H9 (cell line): Measurements from ENCODE around the gene PADI6. TPM values are rescaled to one million over a fixed set of nuclear protein-coding genes. Genes with fewer than 3 reads are reported as not detected.

Experiments used
- DNase-seq: peaks from one replicate; pipeline ENCODE4 v3.0.0-alpha.2; 2017
- H2AFZ ChIP-seq: one replicate; pipeline ENCODE4 v1.6.1; 2013; ENCODE audit warnings: mild to moderate bottlenecking, low read length, control low read depth, moderate library complexity
- H2AK5ac ChIP-seq: 2 replicates; pipeline ENCODE4 v1.6.1; 2013; ENCODE audit warnings: low read length, control low read depth, mixed read lengths; ENCODE audit not compliant: insufficient read length
- H2BK120ac ChIP-seq: one replicate; pipeline ENCODE4 v1.6.1; 2013; ENCODE audit warnings: low read depth, mild to moderate bottlenecking, low read length, control low read depth, inconsistent platforms; ENCODE audit not compliant: poor library complexity, severe bottlenecking
- H2BK12ac ChIP-seq: 2 replicates; pipeline ENCODE4 v1.6.1; 2013; ENCODE audit warnings: low read length, control low read depth, mixed read lengths, low read depth; ENCODE audit not compliant: insufficient read length
- H2BK15ac ChIP-seq: 2 replicates; pipeline ENCODE4 v1.6.1; 2013; ENCODE audit warnings: low read depth, low read length, control low read depth
- H2BK20ac ChIP-seq: one replicate; pipeline ENCODE4 v1.6.1; 2013; ENCODE audit warnings: low read depth, mild to moderate bottlenecking, low read length, control low read depth, inconsistent platforms; ENCODE audit not compliant: poor library complexity, severe bottlenecking
- H2BK5ac ChIP-seq: 2 replicates; pipeline ENCODE4 v1.6.1; 2013; ENCODE audit warnings: low read length, control low read depth, mixed read lengths; ENCODE audit not compliant: insufficient read length
- H3K14ac ChIP-seq: 2 replicates; pipeline ENCODE4 v1.6.1; 2013; ENCODE audit warnings: low read length, control low read depth; ENCODE audit not compliant: insufficient read depth
- H3K18ac ChIP-seq: 2 replicates; pipeline ENCODE4 v1.6.1; 2013; ENCODE audit warnings: low read depth, mild to moderate bottlenecking, mixed read lengths, low read length, control low read depth; ENCODE audit not compliant: insufficient read length
- H3K23ac ChIP-seq: 2 replicates; pipeline ENCODE4 v1.6.1; 2013; ENCODE audit warnings: low read length, control low read depth, mixed read lengths, low read depth; ENCODE audit not compliant: insufficient read length
- H3K23me2 ChIP-seq: 2 replicates; pipeline ENCODE4 v1.6.1; 2013; ENCODE audit warnings: low read depth, mild to moderate bottlenecking, mixed read lengths, low read length, control low read depth; ENCODE audit not compliant: insufficient read length, poor library complexity, severe bottlenecking
- H3K27ac ChIP-seq: 2 replicates; pipeline ENCODE4 v1.5.1; 2013; ENCODE audit warnings: low read length, control low read depth, mixed read lengths, low read depth; ENCODE audit not compliant: insufficient read length
- H3K27me3 ChIP-seq: 2 replicates; pipeline ENCODE4 v1.6.1; 2013; ENCODE audit warnings: low read length, control low read depth, inconsistent platforms; ENCODE audit not compliant: insufficient read depth
- H3K4ac ChIP-seq: 2 replicates; pipeline ENCODE4 v1.6.1; 2013; ENCODE audit warnings: low read depth, mild to moderate bottlenecking, control low read depth, inconsistent platforms, low read length, moderate library complexity
- H3K4me1 ChIP-seq: 2 replicates; pipeline ENCODE4 v1.6.1; 2013; ENCODE audit warnings: low read length, control low read depth, inconsistent platforms; ENCODE audit not compliant: insufficient read depth
- H3K4me2 ChIP-seq: 2 replicates; pipeline ENCODE4 v1.6.1; 2013; ENCODE audit warnings: low read length, control low read depth, mixed read lengths; ENCODE audit not compliant: insufficient read length, insufficient read depth
- H3K56ac ChIP-seq: 2 replicates; pipeline ENCODE4 v1.6.1; 2013; ENCODE audit warnings: low read depth, mild to moderate bottlenecking, mixed read lengths, low read length, control low read depth; ENCODE audit not compliant: insufficient read length
- H3K79me1 ChIP-seq: 2 replicates; pipeline ENCODE4 v1.6.1; 2013; ENCODE audit warnings: low read depth, mild to moderate bottlenecking, moderate library complexity, low read length, control low read depth, inconsistent platforms; ENCODE audit not compliant: insufficient read depth, poor library complexity, severe bottlenecking
- H3K79me2 ChIP-seq: 2 replicates; pipeline ENCODE4 v1.6.1; 2013; ENCODE audit warnings: low read length, control low read depth, inconsistent platforms; ENCODE audit not compliant: insufficient read depth
- H3K9ac ChIP-seq: 2 replicates; pipeline ENCODE4 v1.6.1; 2013; ENCODE audit warnings: low read length, control low read depth, mixed read lengths; ENCODE audit not compliant: insufficient read length; ENCODE audit errors: extremely low read depth
- H3K9me3 ChIP-seq: one replicate; pipeline ENCODE4 v1.6.1; 2013; ENCODE audit warnings: low read depth, low read length, inconsistent platforms; ENCODE audit not compliant: control insufficient read depth
- H3T11ph ChIP-seq: one replicate; pipeline ENCODE4 v1.6.1; 2013; ENCODE audit warnings: mild to moderate bottlenecking, low read length, control low read depth, inconsistent platforms
- H4K20me1 ChIP-seq: one replicate; pipeline ENCODE4 v1.6.1; 2013; ENCODE audit not compliant: control insufficient read depth, insufficient read length, insufficient read depth
- H4K5ac ChIP-seq: 2 replicates; pipeline ENCODE4 v1.6.1; 2013; ENCODE audit warnings: low read depth, mild to moderate bottlenecking, mixed read lengths, low read length, control low read depth; ENCODE audit not compliant: insufficient read length
- H4K8ac ChIP-seq: replicated peaks from 2 replicates; pipeline ENCODE4 v1.6.1; 2013; ENCODE audit warnings: low read length, control low read depth, mixed read lengths, low read depth; ENCODE audit not compliant: insufficient read length
- H4K91ac ChIP-seq: 2 replicates; pipeline ENCODE4 v1.6.1; 2013; ENCODE audit warnings: low read depth, mild to moderate bottlenecking, moderate library complexity, mixed read lengths, low read length, control low read depth; ENCODE audit not compliant: insufficient read length
- H3K27ac Mint-ChIP-seq, 3 experiments: 2 replicates in 2 of 3; 3 replicates in 1 of 3; pipeline ENCODE4 v1.8.0; 2020 to 2021; ENCODE audit warnings: mixed read lengths in 3 of 3, mild to moderate bottlenecking in 1 of 3, moderate library complexity in 1 of 3
- H3K27me3 Mint-ChIP-seq: 2 replicates; pipeline ENCODE4 v1.8.0; 2021; ENCODE audit warnings: low read depth, mild to moderate bottlenecking, moderate library complexity, mixed read lengths
- H3K36me3 Mint-ChIP-seq, 3 experiments: 2 replicates in 2 of 3; 3 replicates in 1 of 3; pipeline ENCODE4 v1.8.0; 2020 to 2021; ENCODE audit warnings: low read depth in 3 of 3, mixed read lengths in 3 of 3; ENCODE audit not compliant: insufficient read depth in 1 of 3
- H3K4me1 Mint-ChIP-seq, 2 experiments: 2 replicates each; pipeline ENCODE4 v1.8.0; 2020; ENCODE audit warnings: mixed read lengths in 2 of 2
- H3K4me3 Mint-ChIP-seq, 2 experiments: 2 replicates in 1 of 2; 3 replicates in 1 of 2; pipeline ENCODE4 v1.8.0; 2020 to 2021; ENCODE audit warnings: mild to moderate bottlenecking in 2 of 2, mixed read lengths in 2 of 2, moderate library complexity in 1 of 2
- H3K9me3 Mint-ChIP-seq, 2 experiments: 2 replicates in 1 of 2; 3 replicates in 1 of 2; pipeline ENCODE4 v1.8.0; 2020; ENCODE audit warnings: mild to moderate bottlenecking in 2 of 2, mixed read lengths in 2 of 2, moderate library complexity in 1 of 2
- CTCF ChIP-seq: fragments of 200-600 bp; sonication (generic); conservative IDR thresholded peaks from 3 replicates; pipeline ENCODE4 v1.8.0; 2021; ENCODE audit warnings: antibody characterized with exemption, mild to moderate bottlenecking
- WGBS: extraction: QIAGEN DNeasy Blood & Tissue Kit; methylation state at CpG from one replicate; pipeline ENCODE4 v1.1.7; 2013; ENCODE audit warnings: missing lambda C conversion rate, low lambda C conversion rate, mixed read lengths; ENCODE audit not compliant: insufficient read length; ENCODE audit errors: extremely low coverage; 5-methylcytosine and 5-hydroxymethylcytosine counted together
- total RNA-seq: library from RNA; stranded (reverse); gene quantifications from 2 replicates; pipeline ENCODE4 v1.2.1, GENCODE V29; 2021

The PADI6 gene
- total RNA-seq, 1 experiment from 2014 or later: not detected

- no peak overlapping the region for H3K27ac ChIP-seq
- no peaks in the 10 kb centered on the region; a peak in 1 of 5 replicates for H3K9me3 Mint-ChIP-seq
- TF ChIP-seq CTCF: no peak
Observed at GRCh38 chr1:17358557-17358956, 13.4 kb upstream of the PADI6 start.

More at GRCh38 chr1:17358557-17358956, 13.4 kb upstream of the PADI6 start:
- Histone ChIP-seq H2BK20ac (no peak overlapping the region), H3K27me3 (no peaks in the 10 kb centered on the region), H3K18ac (no peak overlapping the region), H3K4me2 (no peak overlapping the region), H4K91ac (no peak overlapping the region), H2BK15ac (no peak overlapping the region), H3K14ac (no peak overlapping the region), H2AFZ (no peak overlapping the region), H3K23ac (no peak overlapping the region), H2BK12ac (no peak overlapping the region), H3K23me2 (no peaks in the 10 kb centered on the region), H3K79me1 (no peaks in the 10 kb centered on the region), H2AK5ac (no peak overlapping the region), H3K79me2 (no peaks in the 10 kb centered on the region), H4K8ac (no peak overlapping the region), H2BK120ac (no peak overlapping the region), H3K56ac (no peak overlapping the region), H4K5ac (no peak overlapping the region), H3K9me3 (no peaks in the 10 kb centered on the region), H3K4me1 (no peaks in the 10 kb centered on the region), H3K9ac (no peak overlapping the region), H3T11ph (no peak overlapping the region), H3K4ac (no peak overlapping the region), H4K20me1 (no peaks in the 10 kb centered on the region), H2BK5ac (no peak overlapping the region)
- DNase-seq: no peak
- H3K4me1 Mint-ChIP-seq: peaks cover 9 to 11% of the 10 kb centered on the region in 2 experiments; a peak in 3 of 4 replicates
- no peak overlapping the region for H3K4me3 Mint-ChIP-seq
- no peaks in the 10 kb centered on the region; the same call in 1 of the 2 replicates for H3K27me3 Mint-ChIP-seq
- no CpG with 5 or more reads among the region's 4 CpGs for WGBS
- H3K27ac Mint-ChIP-seq: peak overlapping the region in 2 of 3 experiments; percentile 35 to 70; a peak in 2 of 7 replicates
- no peaks in the 10 kb centered on the region for H3K36me3 Mint-ChIP-seq
